Globus pallidus (tissue), 1 donor: ENCODE measurements around the gene PANX2.

Source experiments
- DNase-seq: peaks from one replicate; pipeline ENCODE4 v3.0.0-alpha.2; 2015; ENCODE audit warnings: low spot score

Gene PANX2

GRCh38 chr22:50171965-50172421, 1.5 kb downstream of the PANX2 start:
- DNase-seq, result no peak

DNA sequence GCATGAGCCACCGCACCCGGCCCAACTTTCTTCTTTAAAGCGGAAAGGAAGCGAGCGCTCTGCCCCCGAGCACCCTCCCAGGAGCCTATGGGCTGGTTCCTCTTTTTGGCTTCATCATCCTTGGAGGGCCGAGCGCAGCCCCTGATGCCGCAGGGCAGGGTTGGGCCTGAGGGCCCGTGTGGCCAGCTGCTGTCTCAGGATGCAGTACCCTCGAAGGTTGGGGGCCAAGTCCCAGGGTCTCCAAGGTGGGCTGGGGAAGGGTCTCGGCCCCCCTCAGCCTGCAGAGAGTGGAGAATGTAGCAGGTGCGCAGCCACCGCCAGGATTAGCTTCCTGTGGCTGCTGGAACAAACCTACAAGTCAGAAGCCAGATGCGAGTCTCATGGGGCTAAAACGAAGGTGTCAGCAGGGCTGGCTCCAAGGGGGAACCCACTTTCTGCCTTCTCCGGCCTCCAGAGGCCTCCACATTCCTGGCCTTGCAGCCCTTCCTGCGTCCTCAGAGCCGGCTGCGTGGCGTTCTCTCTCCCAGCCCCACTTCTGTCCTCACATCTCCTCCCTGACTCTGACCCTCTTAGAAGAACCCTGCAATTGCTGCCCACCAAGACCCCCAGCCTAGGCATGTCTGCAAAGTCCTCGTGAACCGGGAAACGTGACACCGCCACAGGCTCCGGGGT, 2.9 kb downstream of the PANX2 start:
- no peak for DNase-seq

DNA sequence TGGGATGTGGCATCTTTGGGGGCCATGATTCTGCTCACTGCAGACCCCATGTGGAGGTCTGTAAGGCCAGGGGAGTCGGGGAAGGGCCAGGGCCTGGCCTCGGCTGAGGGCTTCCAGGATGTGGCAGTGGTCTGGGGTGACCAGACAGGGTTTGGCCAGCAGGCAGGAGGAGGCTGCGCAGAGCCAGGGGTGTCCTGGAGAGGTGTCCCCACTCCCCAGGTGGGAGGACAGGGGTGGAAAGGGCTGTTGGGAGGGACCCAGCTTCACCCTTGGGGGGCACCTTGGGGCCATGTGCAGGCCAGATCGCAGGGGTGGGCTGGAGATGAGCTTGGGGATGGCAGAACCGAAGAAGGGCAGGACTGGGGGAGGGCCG, 3.4 kb downstream of the PANX2 start:
- no peak for DNase-seq

- DNase-seq, result no peak
Observed at GRCh38 chr22:50174382-50175190, 4.1 kb downstream of the PANX2 start.

- DNase-seq, result no peak
Observed at GRCh38 chr22:50175191-50175461, 4.6 kb downstream of the PANX2 start.

- no peak for DNase-seq
Observed at GRCh38 chr22:50175921-50176849, 5.7 kb downstream of the PANX2 start.

DNA sequence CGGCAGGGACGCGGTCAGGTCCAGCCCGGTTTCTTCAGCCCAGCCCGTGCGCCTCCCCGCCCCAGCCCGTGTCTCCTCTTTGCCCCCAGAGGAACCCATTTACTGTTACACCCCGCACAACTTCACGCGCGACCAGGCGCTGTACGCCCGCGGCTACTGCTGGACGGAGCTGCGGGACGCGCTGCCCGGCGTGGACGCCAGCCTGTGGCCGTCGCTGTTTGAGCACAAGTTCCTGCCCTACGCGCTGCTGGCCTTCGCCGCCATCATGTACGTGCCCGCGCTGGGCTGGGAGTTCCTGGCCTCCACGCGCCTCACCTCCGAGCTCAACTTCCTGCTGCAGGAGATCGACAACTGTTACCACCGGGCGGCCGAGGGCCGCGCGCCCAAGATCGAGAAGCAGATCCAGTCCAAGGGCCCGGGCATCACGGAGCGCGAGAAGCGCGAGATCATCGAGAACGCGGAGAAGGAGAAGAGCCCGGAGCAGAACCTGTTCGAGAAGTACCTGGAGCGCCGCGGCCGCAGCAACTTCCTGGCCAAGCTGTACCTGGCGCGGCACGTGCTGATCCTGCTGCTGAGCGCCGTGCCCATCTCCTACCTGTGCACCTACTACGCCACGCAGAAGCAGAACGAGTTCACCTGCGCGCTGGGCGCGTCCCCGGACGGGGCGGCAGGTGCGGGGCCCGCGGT, 6.5 kb downstream of the PANX2 start:
- no peak for DNase-seq

DNA sequence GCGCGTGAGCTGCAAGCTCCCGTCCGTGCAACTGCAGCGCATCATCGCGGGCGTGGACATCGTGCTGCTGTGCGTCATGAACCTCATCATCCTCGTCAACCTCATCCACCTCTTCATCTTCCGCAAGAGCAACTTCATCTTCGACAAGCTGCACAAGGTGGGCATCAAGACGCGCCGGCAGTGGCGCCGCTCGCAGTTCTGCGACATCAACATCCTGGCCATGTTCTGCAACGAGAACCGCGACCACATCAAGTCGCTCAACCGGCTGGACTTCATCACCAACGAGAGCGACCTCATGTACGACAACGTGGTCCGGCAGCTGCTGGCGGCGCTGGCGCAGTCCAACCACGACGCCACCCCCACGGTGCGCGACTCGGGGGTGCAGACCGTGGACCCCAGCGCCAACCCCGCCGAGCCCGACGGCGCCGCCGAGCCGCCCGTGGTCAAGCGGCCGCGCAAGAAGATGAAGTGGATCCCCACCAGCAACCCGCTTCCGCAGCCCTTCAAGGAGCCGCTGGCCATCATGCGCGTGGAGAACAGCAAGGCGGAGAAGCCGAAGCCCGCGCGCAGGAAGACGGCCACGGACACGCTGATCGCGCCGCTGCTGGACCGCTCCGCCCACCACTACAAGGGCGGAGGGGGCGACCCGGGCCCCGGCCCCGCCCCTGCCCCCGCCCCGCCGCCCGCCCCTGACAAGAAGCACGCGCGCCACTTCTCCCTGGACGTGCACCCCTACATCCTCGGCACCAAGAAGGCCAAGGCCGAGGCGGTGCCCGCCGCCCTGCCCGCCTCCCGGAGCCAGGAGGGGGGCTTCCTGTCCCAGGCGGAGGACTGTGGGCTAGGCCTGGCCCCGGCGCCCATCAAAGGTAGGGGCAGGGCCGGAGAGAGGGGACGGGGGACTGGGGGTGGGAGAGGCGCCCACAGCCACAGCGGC, 7.3 kb downstream of the PANX2 start:
- no peak for DNase-seq

- DNase-seq, result no peak
Observed at GRCh38 chr22:50178471-50178864, 7.9 kb downstream of the PANX2 start.

GRCh38 chr22:50178871-50179869, 8.6 kb downstream of the PANX2 start:
- no peak for DNase-seq

DNA sequence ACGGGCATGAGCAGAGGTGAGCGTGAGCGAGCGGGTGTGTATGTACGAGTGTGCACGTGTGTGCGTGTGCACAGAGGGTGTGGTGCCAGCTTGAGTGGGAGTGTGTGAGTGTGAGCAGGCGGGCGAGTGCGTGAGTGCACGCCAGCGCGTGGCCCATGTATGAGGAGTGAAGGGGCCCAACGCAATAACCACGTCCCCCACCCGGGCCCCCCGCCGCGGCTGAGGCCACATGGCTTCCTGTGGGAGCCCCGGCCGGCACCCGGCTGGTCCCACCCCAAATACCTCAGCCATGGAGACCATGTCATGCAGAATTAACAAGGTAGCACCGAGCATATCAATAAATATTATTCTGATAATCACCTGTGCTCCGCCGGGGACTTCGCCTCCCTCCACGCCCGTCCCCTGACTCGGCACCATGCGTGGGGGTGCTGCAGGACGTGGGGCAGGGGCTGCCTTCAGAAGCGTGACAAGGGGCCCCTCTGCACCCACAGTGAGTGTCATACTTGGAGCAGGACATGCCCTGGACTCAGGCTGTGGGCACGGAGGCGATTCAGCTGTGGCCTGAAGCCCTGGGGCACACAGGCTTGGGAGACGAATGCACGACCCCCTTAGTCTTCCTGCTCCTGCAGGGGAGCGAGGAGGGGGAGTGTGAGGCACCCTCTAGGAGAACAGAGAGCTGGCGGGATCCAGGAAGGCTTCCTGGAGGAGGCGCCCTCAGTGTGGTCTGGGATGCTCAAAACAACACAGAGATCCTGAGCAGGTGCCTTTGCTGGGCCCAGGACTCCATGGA, 9.6 kb downstream of the PANX2 start:
- DNase-seq, result no peak

DNA sequence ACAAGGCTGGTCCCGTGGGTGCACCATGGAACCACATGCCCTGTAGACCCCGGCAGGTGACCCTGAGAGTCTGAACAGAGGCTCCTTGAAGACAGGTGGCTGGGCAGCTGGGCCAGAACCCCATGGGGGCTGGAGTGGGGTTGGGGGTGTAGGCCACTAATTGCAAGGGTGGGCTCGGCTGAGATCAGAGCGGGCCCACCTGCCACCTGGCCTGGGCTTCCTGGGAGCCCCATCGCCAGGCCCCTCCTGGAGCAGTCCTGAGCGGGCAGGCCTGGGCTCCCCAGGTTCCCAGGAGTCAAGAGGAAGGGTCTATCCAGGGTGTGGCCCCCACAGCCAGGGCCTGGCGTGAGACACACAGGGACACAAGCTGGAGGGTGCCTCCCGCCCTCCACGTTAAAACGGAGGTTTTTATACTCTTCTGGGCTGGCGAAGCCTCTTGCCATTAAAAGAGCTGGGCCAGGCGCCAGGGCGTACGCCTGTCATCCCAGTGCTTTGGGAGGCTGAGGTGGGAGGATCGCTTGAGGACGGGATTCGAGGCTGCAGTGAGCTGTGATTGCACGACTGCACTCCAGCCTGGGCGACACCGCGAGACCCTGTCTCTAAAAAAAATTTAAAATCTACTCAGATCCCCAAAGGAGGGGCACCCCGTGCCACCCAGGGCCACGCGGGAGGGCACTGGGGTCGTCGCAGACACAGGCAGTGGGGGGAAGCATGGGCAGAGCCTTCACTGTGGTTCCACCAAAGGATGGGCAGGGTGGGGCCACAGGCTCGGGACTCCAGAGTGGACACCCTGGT, 10.4 kb downstream of the PANX2 start:
- DNase-seq, result no peak

GRCh38 chr22:50182176-50183081, 11.9 kb downstream of the PANX2 start:
- no peak for DNase-seq

DNA sequence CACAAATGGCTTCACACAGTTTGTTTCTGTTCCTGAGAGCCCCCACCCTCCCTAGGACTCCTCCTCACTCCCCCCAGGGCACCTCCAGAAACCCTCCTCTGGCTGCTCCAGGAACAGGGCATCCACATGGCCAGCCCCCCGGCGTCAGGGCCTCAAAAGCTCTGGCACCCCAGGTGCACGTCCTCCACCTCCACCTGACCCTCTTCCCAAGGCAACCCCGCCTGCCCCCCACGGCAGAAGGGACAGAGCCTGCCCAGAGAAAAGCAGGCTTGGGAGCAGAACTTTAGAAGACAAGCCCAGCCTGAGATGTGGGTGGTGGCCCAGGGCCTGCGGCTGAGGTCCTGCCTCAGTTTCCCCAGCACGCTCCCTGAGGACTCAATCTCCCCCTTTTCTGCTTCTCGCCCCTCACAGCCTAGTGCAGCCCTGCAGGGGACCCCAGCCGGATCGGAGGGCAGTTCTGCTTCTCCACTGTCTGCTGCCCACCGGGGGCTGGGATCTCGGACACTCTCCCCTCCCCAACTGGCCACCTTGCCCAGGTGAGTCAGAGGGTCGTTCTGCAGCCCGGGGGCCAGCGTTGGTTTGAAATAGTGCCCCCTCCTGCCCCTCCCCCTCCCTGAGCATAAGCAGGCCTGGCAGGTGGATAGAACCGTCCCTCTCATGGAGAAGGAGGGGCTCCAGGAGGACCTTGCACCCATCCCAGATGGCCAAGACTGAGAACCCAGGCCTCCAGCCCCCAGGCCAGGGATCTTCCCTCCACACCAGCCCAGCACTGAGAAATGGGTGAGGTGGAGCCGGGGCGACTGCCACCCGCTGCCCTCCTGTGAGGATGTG, 12.8 kb downstream of the PANX2 start:
- no peak for DNase-seq

DNA sequence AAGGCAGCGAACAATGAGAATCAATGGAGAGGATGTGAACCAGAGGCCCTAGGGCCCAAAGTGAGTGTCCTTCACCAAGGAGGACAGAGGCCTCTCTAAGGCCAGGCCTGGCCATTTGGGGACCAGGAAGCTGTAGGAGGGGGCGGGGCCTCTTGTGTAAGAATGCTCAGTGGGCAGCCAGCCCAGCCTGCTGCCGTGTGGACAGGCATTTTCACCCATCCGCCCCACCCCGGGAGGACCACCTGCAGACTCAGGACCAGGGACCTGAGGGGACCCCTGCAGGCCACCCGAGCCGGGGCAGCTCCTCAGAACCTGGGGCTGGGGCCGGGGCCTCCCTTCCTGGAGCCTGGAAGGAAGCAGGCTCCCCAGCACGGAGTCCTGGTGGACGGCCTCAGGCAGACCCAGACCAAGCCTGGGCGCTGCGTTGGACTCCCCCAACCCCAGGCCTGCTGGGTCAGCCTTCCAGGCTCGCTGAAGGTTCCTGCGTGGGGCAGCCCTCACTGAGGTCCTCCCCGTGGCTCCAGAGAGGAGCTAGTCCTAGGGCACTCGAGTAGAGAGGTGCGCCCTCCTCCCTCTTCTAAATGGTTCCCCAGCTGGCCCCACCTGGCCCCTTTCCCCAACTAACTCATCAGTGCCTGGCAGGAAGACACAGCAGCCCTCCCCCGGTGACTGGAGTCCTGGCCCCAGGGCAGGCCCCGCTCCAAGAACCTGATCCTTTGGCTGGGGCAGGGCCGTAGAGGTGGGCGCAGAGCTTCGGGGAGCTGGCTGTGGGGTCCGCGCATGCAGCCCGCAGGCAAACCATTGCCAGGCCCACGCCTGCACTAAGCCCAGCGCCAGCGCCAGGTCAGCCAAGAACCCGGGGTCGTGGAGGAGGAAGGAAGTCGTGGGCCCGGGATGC, 13.7 kb downstream of the PANX2 start:
- peak; percentile 47 for DNase-seq
